H1 (cell line): ENCODE measurements around the gene PRKAR1B. TPM values are rescaled to one million over a fixed set of nuclear protein-coding genes. Genes with fewer than 3 reads are reported as not detected.

ENCODE experiments used
- CTCF ChIA-PET: fragments of 300-600 bp; sonication (Branson Sonifier 250); formaldehyde crosslinking; loops from one replicate; lab custom pipeline; 2021; ENCODE audit not compliant: partially characterized antibody; lab: Charles Lee
- POLR2A ChIA-PET: fragments of 300-600 bp; sonication (Branson Sonifier 250); formaldehyde crosslinking; loops from one replicate; lab custom pipeline; 2021; ENCODE audit warnings: inconsistent platforms; ENCODE audit not compliant: partially characterized antibody; lab: Charles Lee
- DNase-seq, 2 experiments: peaks; one replicate each; pipeline versions ENCODE4 v3.0.0 to v3.0.0-alpha.2; 2010 to 2022; ENCODE audit warnings: low spot score in 2 of 2, low read depth in 1 of 2, mixed read lengths in 1 of 2
- FAIRE-seq: peaks from 2 replicates; lab custom pipeline; 2011; peaks lifted over from hg19 to GRCh38; lab: Jason Lieb, UNC
- H2AFZ ChIP-seq: 2 replicates; pipeline ENCODE4 v1.8.1; 2012; ENCODE audit warnings: low read length, inconsistent platforms
- H2AK5ac ChIP-seq: 2 replicates; pipeline ENCODE4 v1.6.1; 2013; ENCODE audit warnings: low read depth, low read length
- H2BK120ac ChIP-seq: replicated peaks from 2 replicates; pipeline ENCODE3; 2013; ENCODE audit warnings: low read depth, low read length, inconsistent platforms
- H2BK12ac ChIP-seq: 2 replicates; pipeline ENCODE4 v1.6.1; 2013; ENCODE audit warnings: low read depth, low read length
- H2BK15ac ChIP-seq: 2 replicates; pipeline ENCODE4 v1.6.1; 2013; ENCODE audit warnings: low read length
- H2BK20ac ChIP-seq: 2 replicates; pipeline ENCODE4 v1.6.1; 2013; ENCODE audit warnings: low read length
- H2BK5ac ChIP-seq: 2 replicates; pipeline ENCODE4 v1.6.1; 2013; ENCODE audit warnings: low read depth, low read length
- H3K14ac ChIP-seq: 2 replicates; pipeline ENCODE4 v1.6.1; 2013; ENCODE audit warnings: inconsistent platforms; ENCODE audit not compliant: insufficient read length
- H3K18ac ChIP-seq: 2 replicates; pipeline ENCODE4 v1.6.1; 2013; ENCODE audit warnings: low read length; ENCODE audit errors: extremely low read depth
- H3K23ac ChIP-seq: 2 replicates; pipeline ENCODE4 v1.6.1; 2013; ENCODE audit warnings: inconsistent platforms; ENCODE audit not compliant: insufficient read length
- H3K23me2 ChIP-seq: 2 replicates; pipeline ENCODE4 v1.6.1; 2013; ENCODE audit warnings: low read depth, low read length
- H3K27ac ChIP-seq: 2 replicates; pipeline ENCODE4 v1.6.1; 2011; ENCODE audit warnings: low read depth, low read length, inconsistent platforms
- H3K27me3 ChIP-seq, 4 experiments: replicated peaks in 1 of 4; 1 replicate in 1 of 4; 2 replicates in 3 of 4; pipeline versions ENCODE4 v1.6.1 to v1.8.1; 2011 to 2013; ENCODE audit warnings: low read length in 3 of 4, mild to moderate bottlenecking in 3 of 4, inconsistent platforms in 2 of 4, mixed read lengths in 2 of 4, moderate library complexity in 1 of 4; ENCODE audit not compliant: control insufficient read depth in 3 of 4, insufficient read depth in 3 of 4; ENCODE audit errors: extremely low read depth in 1 of 4
- H3K36me3 ChIP-seq, 4 experiments: 2 replicates each; pipeline versions ENCODE4 v1.6.1 to v1.8.1; 2011 to 2013; ENCODE audit warnings: mild to moderate bottlenecking in 4 of 4, low read length in 3 of 4, moderate library complexity in 2 of 4, control low read depth in 1 of 4, inconsistent platforms in 1 of 4; ENCODE audit not compliant: insufficient read depth in 4 of 4, control insufficient read depth in 2 of 4
- H3K4ac ChIP-seq: replicated peaks from 2 replicates; pipeline ENCODE3; 2013; ENCODE audit warnings: low read length, low read depth, mixed read lengths, inconsistent platforms; ENCODE audit not compliant: insufficient read length
- H3K4me1 ChIP-seq, 4 experiments: replicated peaks in 1 of 4; 1 replicate in 1 of 4; 2 replicates in 3 of 4; pipeline versions ENCODE4 v1.6.1 to v1.8.1; 2011 to 2013; ENCODE audit warnings: low read length in 3 of 4, inconsistent platforms in 2 of 4, mixed read lengths in 1 of 4; ENCODE audit not compliant: insufficient read depth in 4 of 4, control insufficient read depth in 3 of 4
- H3K4me2 ChIP-seq, 2 experiments: 2 replicates each; pipeline versions ENCODE4 v1.6.1 to v1.8.1; 2011 to 2013; ENCODE audit warnings: low read depth in 2 of 2, low read length in 2 of 2, control low read depth in 1 of 2, inconsistent platforms in 1 of 2, mild to moderate bottlenecking in 1 of 2; ENCODE audit not compliant: insufficient read depth in 1 of 2
- H3K4me3 ChIP-seq, 4 experiments: fragments of 200-600, 300-600 bp in 1 of 4; sonication (generic), shearing (Covaris generic), sonication (Bioruptor Twin) in 1 of 4; 2 replicates each; pipeline versions ENCODE4 v1.5.1 to v1.8.1; 2011 to 2016; ENCODE audit warnings: low read length in 4 of 4, low read depth in 3 of 4, control low read depth in 2 of 4, inconsistent platforms in 2 of 4, mild to moderate bottlenecking in 2 of 4, mixed read lengths in 1 of 4, moderate library complexity in 1 of 4; ENCODE audit not compliant: insufficient read depth in 2 of 4; ENCODE audit errors: extremely low read depth in 1 of 4
- H3K56ac ChIP-seq: replicated peaks from 2 replicates; pipeline ENCODE3; 2013; ENCODE audit warnings: low read depth, mild to moderate bottlenecking, mixed read lengths, low read length, inconsistent platforms; ENCODE audit not compliant: insufficient read length
- H3K79me1 ChIP-seq: 2 replicates; pipeline ENCODE4 v1.6.1; 2013; ENCODE audit warnings: low read depth, low read length, control low read depth
- H3K79me2 ChIP-seq, 2 experiments: 2 replicates each; pipeline versions ENCODE4 v1.6.1 to v1.8.1; 2012 to 2013; ENCODE audit warnings: low read length in 2 of 2, mild to moderate bottlenecking in 2 of 2, inconsistent platforms in 1 of 2; ENCODE audit not compliant: insufficient read depth in 2 of 2, control insufficient read depth in 1 of 2
- H3K9ac ChIP-seq, 4 experiments: replicated peaks in 1 of 4; 1 replicate in 1 of 4; 2 replicates in 3 of 4; pipeline versions ENCODE4 v1.6.1 to v1.8.1; 2011 to 2013; ENCODE audit warnings: low read depth in 3 of 4, low read length in 3 of 4, control low read depth in 2 of 4, mild to moderate bottlenecking in 2 of 4, moderate library complexity in 2 of 4, inconsistent platforms in 1 of 4; ENCODE audit errors: extremely low read depth in 1 of 4
- H3K9me3 ChIP-seq, 2 experiments: 2 replicates each; pipeline versions ENCODE4 v1.6.1 to v1.8.1; 2012 to 2013; ENCODE audit warnings: mild to moderate bottlenecking in 2 of 2, moderate library complexity in 2 of 2, control low read depth in 1 of 2, inconsistent platforms in 1 of 2, low read depth in 1 of 2, low read length in 1 of 2, mixed read lengths in 1 of 2; ENCODE audit not compliant: insufficient read depth in 2 of 2
- H4K20me1 ChIP-seq, 2 experiments: replicated peaks in 1 of 2; 2 replicates each; pipeline versions ENCODE3 to v1.8.1; 2011 to 2013; ENCODE audit warnings: inconsistent platforms in 2 of 2, low read length in 2 of 2, mild to moderate bottlenecking in 1 of 2; ENCODE audit not compliant: insufficient read depth in 2 of 2, control insufficient read depth in 1 of 2
- H4K5ac ChIP-seq: 2 replicates; pipeline ENCODE4 v1.6.1; 2013; ENCODE audit warnings: low read length, low read depth, mixed read lengths, inconsistent platforms; ENCODE audit not compliant: insufficient read length
- H4K8ac ChIP-seq: 2 replicates; pipeline ENCODE4 v1.8.0; 2013; ENCODE audit warnings: mild to moderate bottlenecking, moderate library complexity, low read length, inconsistent platforms; ENCODE audit not compliant: insufficient read depth; ENCODE audit errors: extremely low read depth
- H4K91ac ChIP-seq: replicated peaks from 2 replicates; pipeline ENCODE3; 2013; ENCODE audit warnings: low read length, mixed read lengths, inconsistent platforms; ENCODE audit not compliant: insufficient read length
- CHD2 ChIP-seq: IDR thresholded peaks from 2 replicates; pipeline ENCODE4 v1.6.1; 2012; ENCODE audit warnings: low read length, improper control_type of control experiment
- EZH2 ChIP-seq: fragments of 200-600 bp; sonication (generic); IDR thresholded peaks from 2 replicates; pipeline ENCODE4 v1.7.1; 2012; ENCODE audit warnings: low read depth, mild to moderate bottlenecking, moderate library complexity, low read length, inconsistent platforms; ENCODE audit not compliant: severe bottlenecking
- GTF2F1 ChIP-seq: IDR thresholded peaks from 2 replicates; pipeline ENCODE4 v1.6.1; 2012; ENCODE audit warnings: low read depth, low read length, improper control_type of control experiment, borderline replicate concordance
- HDAC6 ChIP-seq: IDR thresholded peaks from one replicate; pipeline ENCODE4 v1.7.1; 2012; ENCODE audit warnings: low read depth, mild to moderate bottlenecking, inconsistent platforms, low read length, moderate library complexity
- JUN ChIP-seq: IDR thresholded peaks from 2 replicates; pipeline ENCODE4 v1.6.1; 2011; ENCODE audit warnings: low read depth, mild to moderate bottlenecking, improper control_type of control experiment, low read length
- POLR2A ChIP-seq, 2 experiments: IDR thresholded peaks; 1 replicate in 1 of 2; 2 replicates in 1 of 2; pipeline ENCODE4 v1.6.1; 2011; ENCODE audit warnings: low read depth in 2 of 2, low read length in 2 of 2, mild to moderate bottlenecking in 2 of 2; ENCODE audit errors: control extremely low read depth in 1 of 2
- POU5F1 ChIP-seq: IDR thresholded peaks from 2 replicates; pipeline ENCODE4 v1.6.1; 2011; ENCODE audit warnings: low read depth, mild to moderate bottlenecking, low read length, moderate library complexity
- RNF2 ChIP-seq: fragments of 200-900, 300-1000 bp; sonication (generic); IDR thresholded peaks from 2 replicates; pipeline ENCODE4 v1.7.1; 2016; ENCODE audit warnings: borderline replicate concordance, low read depth, mild to moderate bottlenecking, antibody characterized with exemption, low read length; ENCODE audit not compliant: poor library complexity, severe bottlenecking; ENCODE audit errors: missing control alignments
- RXRA ChIP-seq: IDR thresholded peaks from 2 replicates; pipeline ENCODE4 v1.6.1; 2011; ENCODE audit warnings: low read depth, mild to moderate bottlenecking, low read length, moderate library complexity; ENCODE audit not compliant: insufficient read depth
- SAP30 ChIP-seq: fragments of 300-600 bp; sonication (generic); IDR thresholded peaks from 2 replicates; pipeline ENCODE4 v1.7.1; 2012; ENCODE audit warnings: low read length, moderate library complexity, mild to moderate bottlenecking, inconsistent platforms; ENCODE audit not compliant: insufficient read depth, insufficient replicate concordance
- SP4 ChIP-seq: IDR thresholded peaks from 2 replicates; pipeline ENCODE4 v1.6.1; 2012; ENCODE audit warnings: low read length, inconsistent platforms
- TAF7 ChIP-seq: optimal IDR thresholded peaks from 2 replicates; pipeline ENCODE3; 2011; ENCODE audit warnings: low read depth, mild to moderate bottlenecking, inconsistent platforms, low read length, moderate library complexity, borderline replicate concordance
- TCF12 ChIP-seq: IDR thresholded peaks from 2 replicates; pipeline ENCODE4 v1.6.1; 2011; ENCODE audit warnings: low read depth, mild to moderate bottlenecking, low read length
- ZNF274 ChIP-seq: IDR thresholded peaks from 2 replicates; pipeline ENCODE4 v1.7.0; 2012; ENCODE audit warnings: low read length, borderline replicate concordance; ENCODE audit errors: extremely low read depth
- WGBS, 2 experiments: shearing (Covaris generic) in 1 of 2; methylation state at CpG; one replicate each; pipeline versions ENCODE4 v1.1.6 to v1.1.7; 2013 to 2015; ENCODE audit warnings: low lambda C conversion rate in 2 of 2, mixed read lengths in 2 of 2, inconsistent platforms in 1 of 2, low coverage in 1 of 2, missing lambda C conversion rate in 1 of 2; ENCODE audit not compliant: insufficient replicate concordance in 2 of 2, insufficient coverage in 1 of 2, insufficient read length in 1 of 2; ENCODE audit errors: extremely low coverage in 1 of 2, missing lambda C conversion rate in 1 of 2; 5-methylcytosine and 5-hydroxymethylcytosine counted together
- polyA plus RNA-seq, 7 experiments: library from polyadenylated mRNA; depleted of rRNA in 3 of 7; stranded (reverse) in 5 of 7; unstranded in 2 of 7; fragments of >200 nt in 5 of 7; fragments of 200-250 nt in 2 of 7; gene quantifications; 1 replicate in 5 of 7; 2 replicates in 1 of 7; 4 replicates in 1 of 7; pipeline versions ENCODE4 v1.2.1 to v1.2.3, GENCODE V29; 2011 to 2013; ENCODE audit warnings: missing spikeins in 2 of 7, mixed read lengths in 2 of 7
- total RNA-seq: library from RNA; stranded (reverse); fragmentation: NEBNext Ultra II Directional; extraction: Animal tissue kit (Norgen Biotek cat#: 25700); gene quantifications from 2 replicates; pipeline ENCODE4 v1.2.1, GENCODE V29; 2021

The PRKAR1B gene
- total and polyA plus RNA-seq, 2 of the 8 experiments (the other 6 are each of a cell fraction or from before 2014, with no cell fraction given): 12.3 to 55.7 TPM

- no peak overlapping the region for H4K91ac ChIP-seq
- CTCF ChIA-PET: interaction anchor here (1.0 to 1.7 kb wide), 2 partner anchors 10 to 11 kb away, joined by 4 to 6 read pairs; no protein-coding TSS in a partner anchor
- no peaks in the 10 kb centered on the region for H3K23me2 ChIP-seq
- H3K9ac ChIP-seq: no peak overlapping the region
- no peak overlapping the region for H2BK20ac ChIP-seq
- H2BK5ac ChIP-seq: no peak overlapping the region
- no peak for DNase-seq
- H3K4ac ChIP-seq: no peak overlapping the region
- no peak for FAIRE-seq
- no peak overlapping the region for H2BK15ac ChIP-seq
- H3K4me2 ChIP-seq: no peak overlapping the region
- peaks cover 0 to 13% of the 10 kb centered on the region in 2 experiments for H4K20me1 ChIP-seq
- no peak overlapping the region for H2BK12ac ChIP-seq
- H2AK5ac ChIP-seq: no peak overlapping the region
- H2AFZ ChIP-seq: no peak overlapping the region
- peaks cover 9 to 10% of the 10 kb centered on the region in 2 experiments; a peak in 3 of 4 replicates for H3K9me3 ChIP-seq
- no peak overlapping the region for H3K23ac ChIP-seq
- 95% methylated on average over 27 of the region's 31 CpGs; no CpG with 5 or more reads in 1 of the 2 experiments for WGBS, 2 experiments
- no peak overlapping the region for H4K5ac ChIP-seq
- no peak overlapping the region for H3K4me3 ChIP-seq
- H3K56ac ChIP-seq: no peak overlapping the region
- no peak overlapping the region for H3K18ac ChIP-seq
- peaks cover 9 to 49% of the 10 kb centered on the region in 2 experiments for H3K79me2 ChIP-seq
- POLR2A ChIA-PET: no interaction called here
- H3K36me3 ChIP-seq: peaks cover 3 to 14% (median 4%) of the 10 kb centered on the region in 4 experiments; a peak in 5 of 8 replicates
- no peaks in the 10 kb centered on the region for H3K4me1 ChIP-seq
- peaks cover 13% of the 10 kb centered on the region for H3K79me1 ChIP-seq
- H4K8ac ChIP-seq: no peak overlapping the region
- H2BK120ac ChIP-seq: no peak overlapping the region
- H3K27ac ChIP-seq: no peak overlapping the region
- no peak overlapping the region for H3K14ac ChIP-seq
- H3K27me3 ChIP-seq: no peaks in the 10 kb centered on the region
- no peak for TF ChIP-seq TAF7
- TF ChIP-seq ZNF274: no peak
- TF ChIP-seq RNF2: no peak
- no peak for TF ChIP-seq JUN
- TF ChIP-seq RXRA: no peak
- no peak for TF ChIP-seq POLR2A (IDR thresholded peaks at IDR 0.05; ENCODE audit: control extremely low read depth in 1 of 2, low read depth in 2 of 2, low read length in 2 of 2)
- no peak for TF ChIP-seq EZH2
- TF ChIP-seq SAP30: no peak
- no peak for TF ChIP-seq GTF2F1
- no peak for TF ChIP-seq POU5F1
- TF ChIP-seq HDAC6: no peak
- no peak for TF ChIP-seq CHD2
- TF ChIP-seq SP4: no peak
- TF ChIP-seq TCF12: no peak
These were observed 12.4 kb upstream of the PRKAR1B start for GRCh38 chr7:739455-739982.
